GM12892 (cell line): ENCODE data around the gene DNAJB11.

Experiments used
- POLR2A ChIP-seq: IDR thresholded peaks from 2 replicates; pipeline ENCODE4 v1.6.1; 2011; ENCODE audit warnings: low read depth, low read length, control low read depth
- POLR2AphosphoS5 ChIP-seq: IDR thresholded peaks from 2 replicates; pipeline ENCODE4 v1.6.1; 2011; ENCODE audit warnings: low read depth, low read length, control low read depth
- TAF1 ChIP-seq: IDR thresholded peaks from 2 replicates; pipeline ENCODE4 v1.6.1; 2011; ENCODE audit warnings: low read depth, mild to moderate bottlenecking, control low read depth, low read length, borderline replicate concordance

GRCh38 chr3:186620213-186621092 lies 49.9 kb downstream of the DNAJB11 start:
- TF ChIP-seq POLR2AphosphoS5 (no peak), POLR2A (no peak), TAF1 (no peak)
